Peyer's patch (tissue), 4 donors: ENCODE results near the gene KIRREL3.

Source experiments
- POLR2A ChIP-seq, 2 donors: fragments of 450-650 bp; IDR thresholded peaks; one replicate each; pipeline ENCODE4 v1.5.1; 2017; ENCODE audit warnings: antibody characterized with exemption in 2 of 2, mild to moderate bottlenecking in 2 of 2, moderate library complexity in 2 of 2
- TF ChIP-seq, protein P1 (sequence below), 6 experiments: fragments of 450-650 bp in 4 of 6; fragments of 200-600 bp in 2 of 6; sonication (generic) in 1 of 6; IDR thresholded peaks; one replicate each; pipeline ENCODE4 v1.5.1; 2017 to 2019; ENCODE audit warnings: antibody characterized with exemption in 6 of 6, mild to moderate bottlenecking in 3 of 6, moderate library complexity in 1 of 6

DNA sequence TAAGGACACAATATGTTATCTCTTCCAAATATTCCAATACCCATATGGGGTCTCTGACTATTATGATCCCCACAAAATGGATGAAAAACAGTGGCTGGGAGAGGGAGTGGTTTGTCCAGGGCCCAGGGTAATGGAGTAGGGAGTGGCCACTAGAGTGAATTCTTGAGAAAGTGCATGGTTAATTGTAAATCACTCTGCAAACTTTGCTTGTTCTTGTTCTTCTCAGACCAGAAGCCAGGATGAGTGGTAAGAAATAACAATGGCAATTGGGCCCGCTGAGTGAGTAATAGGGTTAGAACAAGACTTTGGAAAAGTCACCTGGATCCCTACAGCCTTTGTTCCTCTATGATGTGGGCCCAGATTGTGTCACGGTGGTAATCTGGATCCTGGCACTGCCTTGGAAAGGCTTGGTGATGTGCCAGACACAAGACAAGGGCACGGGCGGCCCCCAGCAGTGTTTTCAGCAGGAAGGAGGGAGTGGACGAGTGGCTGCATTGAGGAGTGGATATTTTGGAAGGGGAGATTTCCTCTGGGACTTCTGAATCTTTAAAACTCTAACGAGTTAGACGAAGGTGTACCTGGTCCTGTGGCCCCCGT lies 18.2 kb upstream of the KIRREL3 start:
- TF ChIP-seq, protein P1, sequence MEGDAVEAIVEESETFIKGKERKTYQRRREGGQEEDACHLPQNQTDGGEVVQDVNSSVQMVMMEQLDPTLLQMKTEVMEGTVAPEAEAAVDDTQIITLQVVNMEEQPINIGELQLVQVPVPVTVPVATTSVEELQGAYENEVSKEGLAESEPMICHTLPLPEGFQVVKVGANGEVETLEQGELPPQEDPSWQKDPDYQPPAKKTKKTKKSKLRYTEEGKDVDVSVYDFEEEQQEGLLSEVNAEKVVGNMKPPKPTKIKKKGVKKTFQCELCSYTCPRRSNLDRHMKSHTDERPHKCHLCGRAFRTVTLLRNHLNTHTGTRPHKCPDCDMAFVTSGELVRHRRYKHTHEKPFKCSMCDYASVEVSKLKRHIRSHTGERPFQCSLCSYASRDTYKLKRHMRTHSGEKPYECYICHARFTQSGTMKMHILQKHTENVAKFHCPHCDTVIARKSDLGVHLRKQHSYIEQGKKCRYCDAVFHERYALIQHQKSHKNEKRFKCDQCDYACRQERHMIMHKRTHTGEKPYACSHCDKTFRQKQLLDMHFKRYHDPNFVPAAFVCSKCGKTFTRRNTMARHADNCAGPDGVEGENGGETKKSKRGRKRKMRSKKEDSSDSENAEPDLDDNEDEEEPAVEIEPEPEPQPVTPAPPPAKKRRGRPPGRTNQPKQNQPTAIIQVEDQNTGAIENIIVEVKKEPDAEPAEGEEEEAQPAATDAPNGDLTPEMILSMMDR (IDR thresholded peaks at IDR 0.05): no peak
- TF ChIP-seq POLR2A (IDR thresholded peaks at IDR 0.05): no peak
